Chondrocyte (in vitro differentiated cells): ENCODE data around the gene ARRDC5. TPM values are rescaled to one million over a fixed set of nuclear protein-coding genes. Genes with fewer than 3 reads are reported as not detected.

Experiments used
- DNase-seq: peaks from one replicate; pipeline ENCODE4 v3.0.0; 2021; ENCODE audit warnings: mixed read lengths, low spot score
- H3K27ac Mint-ChIP-seq: one replicate; pipeline ENCODE4 v1.8.0; 2021; ENCODE audit warnings: mild to moderate bottlenecking, moderate library complexity, mixed read lengths; ENCODE audit not compliant: unreplicated experiment
- H3K27me3 Mint-ChIP-seq: 2 replicates; pipeline ENCODE4 v1.8.0; 2021; ENCODE audit warnings: low read depth, mixed read lengths
- H3K36me3 Mint-ChIP-seq: 2 replicates; pipeline ENCODE4 v1.8.0; 2021; ENCODE audit warnings: low read depth, mixed read lengths
- H3K4me1 Mint-ChIP-seq: 2 replicates; pipeline ENCODE4 v1.8.0; 2021; ENCODE audit warnings: low read depth, mild to moderate bottlenecking, mixed read lengths
- H3K4me3 Mint-ChIP-seq: one replicate; pipeline ENCODE4 v1.8.0; 2021; ENCODE audit warnings: mild to moderate bottlenecking, moderate library complexity, mixed read lengths; ENCODE audit not compliant: unreplicated experiment
- H3K9me3 Mint-ChIP-seq: 2 replicates; pipeline ENCODE4 v1.8.0; 2021; ENCODE audit warnings: low read depth, mixed read lengths
- total RNA-seq: library from RNA; stranded (reverse); gene quantifications from 3 replicates; pipeline ENCODE4 v1.2.1, GENCODE V29; 2021
- TF ChIP-seq, protein P1 (sequence below): fragments of 200-600 bp; sonication (generic); IDR thresholded peaks from 2 replicates; pipeline ENCODE4 v1.5.0; 2021; ENCODE audit warnings: antibody characterized with exemption, mild to moderate bottlenecking, moderate library complexity

ARRDC5 gene
- total RNA-seq, 1 donor from 2014 or later: not detected

DNA sequence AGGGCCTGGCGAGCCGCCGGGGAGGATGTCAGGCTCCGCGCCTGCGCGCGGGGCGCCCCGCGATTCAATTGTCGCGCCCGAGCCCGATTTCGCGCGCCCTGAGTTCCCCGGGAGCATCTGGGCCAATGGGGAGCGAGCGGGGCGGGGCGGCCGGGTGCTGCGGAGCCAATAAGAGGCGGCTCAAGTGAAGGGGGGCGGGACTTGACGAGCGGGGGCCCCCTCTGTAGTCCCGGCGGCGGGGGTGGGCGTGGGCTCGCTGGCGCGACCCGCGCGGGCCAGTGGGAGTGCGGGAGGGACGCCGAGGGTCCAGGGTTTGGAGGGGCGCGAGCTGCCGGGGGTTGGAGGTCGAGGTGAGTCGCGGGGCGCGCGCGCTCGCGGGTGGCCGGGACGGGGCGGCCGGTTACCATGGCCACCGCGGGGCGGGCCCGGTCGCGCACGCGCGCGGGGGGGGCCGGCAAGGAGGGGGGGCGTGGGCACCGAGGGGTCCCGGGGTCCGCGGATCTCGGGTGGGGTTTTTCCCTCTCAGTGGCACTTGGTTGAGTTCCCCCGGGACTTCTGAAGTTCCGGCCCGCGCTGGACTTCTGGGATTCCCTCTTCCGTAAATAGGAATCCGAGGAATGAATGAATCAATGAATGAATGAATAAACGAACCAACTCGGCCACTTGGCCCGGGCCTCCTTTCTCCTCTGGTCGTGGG, 7.3 kb upstream of the ARRDC5 start:
- H3K27me3 Mint-ChIP-seq: no peaks in the 10 kb centered on the region
- no peaks in the 10 kb centered on the region for H3K36me3 Mint-ChIP-seq
- peaks cover 44% of the 10 kb centered on the region for H3K4me1 Mint-ChIP-seq
- peak overlapping the region; percentile 77 for H3K4me3 Mint-ChIP-seq
- H3K9me3 Mint-ChIP-seq: no peaks in the 10 kb centered on the region
- TF ChIP-seq, protein P1, sequence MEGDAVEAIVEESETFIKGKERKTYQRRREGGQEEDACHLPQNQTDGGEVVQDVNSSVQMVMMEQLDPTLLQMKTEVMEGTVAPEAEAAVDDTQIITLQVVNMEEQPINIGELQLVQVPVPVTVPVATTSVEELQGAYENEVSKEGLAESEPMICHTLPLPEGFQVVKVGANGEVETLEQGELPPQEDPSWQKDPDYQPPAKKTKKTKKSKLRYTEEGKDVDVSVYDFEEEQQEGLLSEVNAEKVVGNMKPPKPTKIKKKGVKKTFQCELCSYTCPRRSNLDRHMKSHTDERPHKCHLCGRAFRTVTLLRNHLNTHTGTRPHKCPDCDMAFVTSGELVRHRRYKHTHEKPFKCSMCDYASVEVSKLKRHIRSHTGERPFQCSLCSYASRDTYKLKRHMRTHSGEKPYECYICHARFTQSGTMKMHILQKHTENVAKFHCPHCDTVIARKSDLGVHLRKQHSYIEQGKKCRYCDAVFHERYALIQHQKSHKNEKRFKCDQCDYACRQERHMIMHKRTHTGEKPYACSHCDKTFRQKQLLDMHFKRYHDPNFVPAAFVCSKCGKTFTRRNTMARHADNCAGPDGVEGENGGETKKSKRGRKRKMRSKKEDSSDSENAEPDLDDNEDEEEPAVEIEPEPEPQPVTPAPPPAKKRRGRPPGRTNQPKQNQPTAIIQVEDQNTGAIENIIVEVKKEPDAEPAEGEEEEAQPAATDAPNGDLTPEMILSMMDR: no peak
- H3K27ac Mint-ChIP-seq: peak overlapping the region; percentile 98
- peak; percentile 96 for DNase-seq

DNA sequence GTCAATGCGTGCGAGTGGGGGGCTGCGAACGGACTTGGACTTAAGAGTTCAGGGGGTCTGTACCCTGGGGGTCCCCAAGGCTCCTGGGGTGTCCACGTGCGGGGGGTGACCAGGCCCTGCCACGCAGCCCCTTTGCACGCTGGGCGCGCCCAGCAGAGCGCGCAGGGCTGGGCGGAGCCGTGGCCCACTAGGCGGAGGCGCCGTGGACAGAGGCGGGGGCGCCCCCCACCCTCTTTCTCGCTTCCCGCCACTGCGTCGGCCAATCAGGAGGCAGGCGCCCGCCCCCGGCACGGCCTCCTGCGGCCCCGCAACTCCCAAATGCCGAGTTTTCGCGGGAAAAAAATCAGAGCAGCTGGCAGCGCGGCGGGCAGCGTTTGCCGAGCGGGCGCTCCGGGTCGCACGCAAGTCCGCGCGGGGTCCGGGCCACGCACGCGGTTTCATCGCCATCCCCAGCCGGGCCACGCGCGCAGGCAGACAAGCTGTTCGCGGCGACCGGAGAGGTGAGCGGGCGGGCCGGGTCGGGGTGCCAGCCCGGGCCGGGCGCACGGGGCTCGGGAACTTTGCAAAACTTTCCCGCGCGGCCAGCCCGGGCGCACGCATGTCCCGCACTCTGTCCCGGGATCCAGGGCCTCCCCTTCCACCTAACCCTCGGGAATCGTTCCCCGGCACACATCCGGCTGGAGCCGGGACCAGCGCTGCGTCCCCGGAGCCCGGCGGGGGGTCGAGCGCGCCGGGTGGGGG, 6.6 kb upstream of the ARRDC5 start, which contains the start of gene UHRF1:
Gene UHRF1 (plus strand): TSS at position 346 of the 741 bp plus-strand sequence. CDS start 1,385 bp downstream, outside the sequence.
- peak within 1 kb of the TSS; percentile 77 for H3K4me3 Mint-ChIP-seq
- DNase-seq: no peak

DNA sequence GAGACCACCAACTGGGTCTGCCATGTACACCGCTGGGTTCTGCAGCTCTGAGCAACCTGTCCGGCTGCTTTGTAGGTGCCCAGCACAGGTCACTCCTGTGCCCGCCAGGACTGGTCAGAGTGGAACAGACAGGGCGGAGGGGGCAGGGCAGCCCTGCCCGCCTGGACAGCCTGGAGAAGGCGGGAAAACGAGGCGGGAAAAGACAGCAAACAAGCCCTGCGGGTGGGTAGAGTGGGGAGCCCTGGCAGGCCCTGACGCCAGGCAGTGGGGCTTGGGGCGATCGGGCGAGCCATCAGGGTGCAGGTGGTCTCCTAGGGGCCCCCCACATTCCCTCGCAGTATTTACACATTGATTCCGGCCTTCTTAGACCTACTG, 6.1 kb upstream of the ARRDC5 start:
- TF ChIP-seq, protein P1: no peak
- Mint-ChIP-seq H3K4me1 (peaks cover 31% of the 10 kb centered on the region), H3K9me3 (no peaks in the 10 kb centered on the region), H3K36me3 (no peaks in the 10 kb centered on the region), H3K27ac (no peak overlapping the region), H3K27me3 (no peaks in the 10 kb centered on the region), H3K4me3 (peak overlapping the region; percentile 28)
- no peak for DNase-seq

More for the DNA sequence above, 6.6 kb upstream of the ARRDC5 start, which contains the start of gene UHRF1:
- no peaks in the 10 kb centered on the region for H3K9me3 Mint-ChIP-seq
- TF ChIP-seq, protein P1: no peak
- H3K4me1 Mint-ChIP-seq: peaks cover 36% of the 10 kb centered on the region
- H3K27me3 Mint-ChIP-seq: no peaks in the 10 kb centered on the region
- H3K36me3 Mint-ChIP-seq: no peaks in the 10 kb centered on the region
- peak within 1 kb of the TSS; percentile 98 for H3K27ac Mint-ChIP-seq

DNA sequence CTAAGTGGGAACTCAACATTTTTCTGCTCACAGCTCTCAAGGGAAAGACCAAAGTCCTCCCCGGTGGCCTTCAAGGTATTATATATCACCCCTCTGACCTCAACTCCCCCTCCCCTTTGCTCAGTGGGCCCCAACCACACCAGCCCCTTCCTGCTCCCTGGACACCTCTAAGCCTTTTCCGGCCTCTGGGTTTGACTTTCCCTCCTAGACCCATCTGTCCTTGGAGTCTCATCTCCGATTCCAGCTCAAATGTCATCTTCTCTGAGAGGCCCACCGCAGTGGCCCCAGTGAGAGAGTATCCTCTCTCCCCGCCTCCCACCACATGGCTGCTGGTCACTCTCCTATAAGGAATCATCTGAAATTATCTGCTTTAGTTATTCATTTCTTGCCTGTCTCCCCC, 5.7 kb upstream of the ARRDC5 start:
- no peak overlapping the region for H3K27ac Mint-ChIP-seq
- TF ChIP-seq, protein P1: no peak
- no peaks in the 10 kb centered on the region for H3K27me3 Mint-ChIP-seq
- peaks cover 30% of the 10 kb centered on the region for H3K4me1 Mint-ChIP-seq
- H3K4me3 Mint-ChIP-seq: no peak overlapping the region
- no peak for DNase-seq
- H3K36me3 Mint-ChIP-seq: no peaks in the 10 kb centered on the region
- H3K9me3 Mint-ChIP-seq: no peaks in the 10 kb centered on the region

DNA sequence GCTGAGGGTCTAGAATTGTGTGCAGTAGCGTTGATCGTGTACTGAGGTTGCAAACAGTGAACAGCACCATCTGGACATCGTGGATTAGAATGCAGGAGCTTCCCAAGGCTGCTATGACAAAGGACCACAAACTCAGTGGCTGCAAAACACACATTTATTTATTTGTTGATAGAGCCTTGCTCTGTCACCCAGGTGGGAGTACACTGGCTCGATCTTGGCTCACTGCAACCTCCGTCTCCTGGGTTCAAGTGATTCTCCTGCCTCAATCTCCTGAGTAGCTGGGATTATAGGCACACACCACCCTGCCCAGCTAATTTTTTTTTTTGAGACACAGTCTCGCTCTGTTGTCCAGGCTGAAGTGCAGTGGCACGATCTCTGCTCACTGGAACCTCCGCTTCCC, 4.3 kb upstream of the ARRDC5 start:
- Mint-ChIP-seq H3K9me3 (no peaks in the 10 kb centered on the region), H3K4me1 (peaks cover 16% of the 10 kb centered on the region), H3K27ac (no peak overlapping the region), H3K36me3 (no peaks in the 10 kb centered on the region), H3K4me3 (no peak overlapping the region), H3K27me3 (no peaks in the 10 kb centered on the region)
- TF ChIP-seq, protein P1: peak; percentile 32
- DNase-seq: no peak
